GM12891 (cell line): ENCODE measurements around the gene ETS2.

Experiments used
- POLR2A ChIP-seq: IDR thresholded peaks from 2 replicates; pipeline ENCODE4 v1.6.1; 2011; ENCODE audit warnings: low read depth, low read length, control low read depth
- POLR2AphosphoS5 ChIP-seq: IDR thresholded peaks from 2 replicates; pipeline ENCODE4 v1.6.1; 2011; ENCODE audit warnings: low read depth, low read length, control low read depth
- POU2F2 ChIP-seq: IDR thresholded peaks from 2 replicates; pipeline ENCODE4 v1.6.1; 2011; ENCODE audit warnings: low read depth, mild to moderate bottlenecking, control low read depth, low read length, moderate library complexity
- TAF1 ChIP-seq: IDR thresholded peaks from 2 replicates; pipeline ENCODE4 v1.6.1; 2011; ENCODE audit warnings: low read depth, low read length, control low read depth

- TF ChIP-seq POLR2A: no peak
- TF ChIP-seq POLR2AphosphoS5: no peak
- TF ChIP-seq TAF1: no peak
- TF ChIP-seq POU2F2: no peak
These were observed 21.1 kb upstream of the ETS2 start for GRCh38 chr21:38784458-38785266.
